Immature natural killer cell (primary cell): ENCODE results near the gene AMFR. TPM values are rescaled to one million over a fixed set of nuclear protein-coding genes. Genes with fewer than 3 reads are reported as not detected.

Experiments used
- DNase-seq, 3 donors: peaks; one replicate each; pipeline ENCODE4 v3.0.0; 2022; ENCODE audit warnings: mixed read lengths in 1 of 3
- H3K27ac Mint-ChIP-seq, 6 donors: one replicate each; pipeline ENCODE4 v1.8.0; 2020; ENCODE audit warnings: mixed read lengths in 6 of 6, mild to moderate bottlenecking in 5 of 6, inconsistent platforms in 4 of 6, moderate library complexity in 3 of 6
- H3K27me3 Mint-ChIP-seq, 3 donors: one replicate each; pipeline ENCODE4 v1.8.0; 2020 to 2021; ENCODE audit warnings: low read depth in 3 of 3, mild to moderate bottlenecking in 3 of 3, mixed read lengths in 3 of 3, moderate library complexity in 3 of 3, inconsistent platforms in 1 of 3
- H3K36me3 Mint-ChIP-seq, 3 donors: one replicate each; pipeline ENCODE4 v1.8.0; 2020; ENCODE audit warnings: mixed read lengths in 3 of 3, inconsistent platforms in 2 of 3, mild to moderate bottlenecking in 2 of 3
- H3K4me1 Mint-ChIP-seq, 2 donors: one replicate each; pipeline ENCODE4 v1.8.0; 2020; ENCODE audit warnings: inconsistent platforms in 2 of 2, mild to moderate bottlenecking in 2 of 2, mixed read lengths in 2 of 2, moderate library complexity in 1 of 2
- H3K4me3 Mint-ChIP-seq, 5 donors: one replicate each; pipeline ENCODE4 v1.8.0; 2020; ENCODE audit warnings: mild to moderate bottlenecking in 5 of 5, mixed read lengths in 5 of 5, inconsistent platforms in 3 of 5, moderate library complexity in 3 of 5
- H3K9me3 Mint-ChIP-seq, 6 donors: one replicate each; pipeline ENCODE4 v1.8.0; 2020; ENCODE audit warnings: mild to moderate bottlenecking in 6 of 6, mixed read lengths in 6 of 6, inconsistent platforms in 4 of 6, moderate library complexity in 3 of 6
- polyA plus RNA-seq, 3 donors: library from polyadenylated mRNA; unstranded; fragments of 300-500 nt; fragmentation: Illumina TruSeq; gene quantifications; one replicate each; pipeline ENCODE4 v1.2.3, GENCODE V29; 2021

AMFR gene
- polyA plus RNA-seq, 3 donors from 2014 or later: 17.8 to 63.3 (median 40.3) TPM

DNA sequence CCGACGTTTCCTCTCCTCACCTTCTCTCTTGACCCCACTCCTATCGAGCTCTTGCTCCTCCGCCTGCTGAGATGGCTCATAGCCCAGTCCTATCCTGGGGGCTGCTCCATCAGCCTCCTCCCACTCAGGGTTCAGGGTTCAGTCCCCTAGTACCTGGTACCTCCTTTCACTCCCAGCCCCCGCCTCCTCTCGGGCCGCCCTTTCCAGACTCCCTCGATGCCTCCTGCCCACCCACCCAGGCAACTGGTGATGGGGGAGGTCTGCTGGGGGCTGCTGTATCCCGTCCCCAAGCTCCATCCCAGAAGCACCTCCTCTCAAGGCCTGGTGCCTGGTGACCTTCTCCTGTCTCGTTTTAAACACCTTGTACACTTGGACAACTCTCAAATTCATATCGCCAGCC lies 93.9 kb downstream of the AMFR start:
- no peak overlapping the region for H3K27ac Mint-ChIP-seq
- no peaks in the 10 kb centered on the region for H3K9me3 Mint-ChIP-seq

DNA sequence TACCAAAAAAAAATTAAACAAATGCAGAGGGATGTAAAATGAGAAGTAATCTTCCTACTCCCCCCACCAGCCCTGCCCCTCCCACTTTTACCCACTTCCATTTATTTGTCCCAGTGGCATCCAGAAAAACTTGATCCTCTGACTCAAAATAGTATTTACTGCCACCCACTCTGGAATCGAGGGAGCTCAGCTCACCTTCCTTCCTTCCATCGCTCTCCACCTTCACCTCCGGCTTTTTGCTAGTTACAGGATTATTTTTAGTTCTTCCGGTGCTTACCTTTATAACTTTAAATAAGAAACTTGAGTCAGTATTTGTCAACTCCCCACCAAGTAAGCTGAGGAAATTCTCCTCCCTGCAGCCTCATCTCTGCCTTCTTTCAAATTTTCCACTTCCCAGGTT lies 94.9 kb downstream of the AMFR start:
- Mint-ChIP-seq H3K4me3 (no peak overlapping the region), H3K27ac (peak overlapping the region in 1 of 6 donors; percentile 1), H3K9me3 (no peaks in the 10 kb centered on the region), H3K27me3 (peaks cover 0 to 2% (median 2%) of the 10 kb centered on the region in 3 donors), H3K4me1 (no peaks in the 10 kb centered on the region), H3K36me3 (no peaks in the 10 kb centered on the region)
- no peak for DNase-seq

More for the DNA sequence above, 93.9 kb downstream of the AMFR start:
- Mint-ChIP-seq H3K27me3 (peaks cover 0 to 2% (median 0%) of the 10 kb centered on the region in 3 donors), H3K4me1 (no peaks in the 10 kb centered on the region), H3K4me3 (no peak overlapping the region), H3K36me3 (no peaks in the 10 kb centered on the region)
- no peak for DNase-seq

DNA sequence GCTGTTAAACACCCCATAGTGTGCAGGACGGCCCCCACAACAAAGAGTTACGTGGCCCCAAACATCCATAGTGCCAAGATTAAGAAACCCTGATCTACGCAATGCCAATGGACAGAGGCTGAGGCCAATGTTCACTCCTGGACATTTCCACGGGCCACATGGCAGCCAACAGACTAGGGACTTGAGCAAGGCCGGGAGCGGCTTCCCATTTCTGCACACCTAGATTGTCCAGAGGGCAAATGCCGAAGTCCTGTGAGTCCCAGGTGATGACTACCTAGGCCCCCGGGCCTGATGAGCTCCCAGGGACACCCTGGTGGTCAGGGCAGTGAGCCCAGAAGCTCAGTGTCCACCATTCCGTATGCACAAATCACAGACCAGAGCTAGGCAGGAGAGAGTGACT lies 95.5 kb downstream of the AMFR start:
- H3K4me1 Mint-ChIP-seq: no peaks in the 10 kb centered on the region
- no peaks in the 10 kb centered on the region for H3K9me3 Mint-ChIP-seq
- no peak overlapping the region for H3K27ac Mint-ChIP-seq

GRCh38 chr16:56328276-56329022 lies 96.9 kb downstream of the AMFR start:
- H3K9me3 Mint-ChIP-seq: no peaks in the 10 kb centered on the region
- H3K36me3 Mint-ChIP-seq: no peaks in the 10 kb centered on the region
- DNase-seq: no peak
- no peak overlapping the region for H3K4me3 Mint-ChIP-seq
- peaks cover 0 to 2% (median 0%) of the 10 kb centered on the region in 3 donors for H3K27me3 Mint-ChIP-seq
- no peaks in the 10 kb centered on the region for H3K4me1 Mint-ChIP-seq
- H3K27ac Mint-ChIP-seq: no peak overlapping the region

More for the DNA sequence above, 95.5 kb downstream of the AMFR start:
- H3K36me3 Mint-ChIP-seq: no peaks in the 10 kb centered on the region
- no peak overlapping the region for H3K4me3 Mint-ChIP-seq
- DNase-seq: no peak
- H3K27me3 Mint-ChIP-seq: peaks cover 0 to 2% (median 2%) of the 10 kb centered on the region in 3 donors

GRCh38 chr16:56327929-56328258 lies 97.5 kb downstream of the AMFR start:
- Mint-ChIP-seq H3K27ac (no peak overlapping the region), H3K27me3 (peaks cover 0 to 2% (median 0%) of the 10 kb centered on the region in 3 donors), H3K4me1 (no peaks in the 10 kb centered on the region), H3K36me3 (no peaks in the 10 kb centered on the region), H3K4me3 (no peak overlapping the region), H3K9me3 (no peaks in the 10 kb centered on the region)
- DNase-seq: no peak

GRCh38 chr16:56327071-56327928 lies 98.0 kb downstream of the AMFR start:
- no peak for DNase-seq
- no peaks in the 10 kb centered on the region for H3K36me3 Mint-ChIP-seq
- H3K4me1 Mint-ChIP-seq: no peaks in the 10 kb centered on the region
- no peak overlapping the region for H3K4me3 Mint-ChIP-seq
- no peaks in the 10 kb centered on the region for H3K9me3 Mint-ChIP-seq
- H3K27me3 Mint-ChIP-seq: peaks cover 0 to 2% (median 0%) of the 10 kb centered on the region in 3 donors
- H3K27ac Mint-ChIP-seq: no peak overlapping the region

GRCh38 chr16:56325956-56326355 lies 99.4 kb downstream of the AMFR start:
- DNase-seq: no peak
- Mint-ChIP-seq H3K27me3 (peaks cover 0 to 2% (median 0%) of the 10 kb centered on the region in 3 donors), H3K9me3 (no peaks in the 10 kb centered on the region), H3K4me1 (no peaks in the 10 kb centered on the region), H3K27ac (no peak overlapping the region), H3K36me3 (no peaks in the 10 kb centered on the region), H3K4me3 (no peak overlapping the region)

DNA sequence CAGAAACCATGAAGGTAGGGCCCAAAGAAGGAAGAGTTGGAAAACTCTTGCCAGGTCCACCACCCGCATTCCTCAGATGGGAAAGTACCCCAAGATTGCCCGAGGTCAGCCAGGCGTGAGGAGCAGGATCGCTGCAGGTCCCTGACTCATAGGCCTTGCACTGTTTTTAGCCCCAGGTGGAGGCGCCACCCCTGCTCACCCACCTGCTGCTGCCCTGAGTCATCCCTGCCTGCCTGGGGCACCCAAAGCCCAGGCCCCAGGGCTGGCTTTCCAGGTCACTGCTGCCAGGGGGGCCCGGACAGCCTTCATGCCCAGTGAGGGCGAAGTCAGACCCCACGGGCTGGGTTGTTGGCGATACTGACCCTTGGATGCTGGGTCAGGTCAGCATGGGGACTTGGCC lies 100.9 kb downstream of the AMFR start:
- Mint-ChIP-seq H3K4me3 (no peak overlapping the region), H3K27me3 (peaks cover 0 to 2% (median 0%) of the 10 kb centered on the region in 3 donors), H3K27ac (no peak overlapping the region), H3K36me3 (no peaks in the 10 kb centered on the region), H3K9me3 (no peaks in the 10 kb centered on the region), H3K4me1 (no peaks in the 10 kb centered on the region)
- DNase-seq: no peak

GRCh38 chr16:56321571-56321970 lies 103.8 kb downstream of the AMFR start:
- DNase-seq: no peak
- no peak overlapping the region for H3K4me3 Mint-ChIP-seq
- no peak overlapping the region for H3K27ac Mint-ChIP-seq
- no peaks in the 10 kb centered on the region for H3K9me3 Mint-ChIP-seq
- H3K4me1 Mint-ChIP-seq: peaks cover 6 to 9% of the 10 kb centered on the region in 2 donors
- H3K27me3 Mint-ChIP-seq: peaks cover 0 to 5% (median 2%) of the 10 kb centered on the region in 3 donors
- H3K36me3 Mint-ChIP-seq: no peaks in the 10 kb centered on the region

DNA sequence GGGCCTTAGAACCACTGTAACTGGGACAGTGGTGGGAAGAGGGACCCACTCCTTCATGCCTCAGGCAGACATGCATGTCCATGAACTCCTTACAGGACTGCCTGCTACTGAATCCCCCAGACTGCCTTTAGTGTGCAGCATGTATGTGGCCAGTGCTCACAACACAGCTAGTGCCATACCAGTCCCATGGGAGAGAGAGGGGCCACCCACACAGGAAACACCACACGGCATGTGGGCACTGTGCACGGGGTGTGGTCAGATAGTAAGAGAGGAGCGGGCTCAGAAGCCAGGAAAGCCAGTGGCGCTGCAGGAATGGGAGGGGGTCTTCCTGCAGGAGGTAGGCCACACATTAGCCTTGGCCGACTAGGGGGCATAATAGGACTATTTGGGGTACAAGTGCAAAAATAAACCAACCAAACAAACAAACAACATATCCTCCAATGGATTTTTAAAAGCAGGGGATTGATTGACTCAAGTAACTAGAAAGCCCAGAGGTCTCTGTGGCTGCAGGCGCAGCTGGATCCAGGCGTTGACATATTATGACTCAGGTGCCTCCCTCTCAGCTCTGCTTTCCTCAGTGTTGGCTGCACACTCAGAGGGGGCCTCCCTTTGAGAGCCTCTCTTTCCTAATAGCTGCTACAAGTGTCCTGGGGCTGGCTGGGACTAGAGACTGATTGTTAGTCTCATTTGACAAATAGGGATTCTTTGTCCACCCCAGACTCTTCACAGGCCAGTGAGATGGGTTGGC lies 104.4 kb downstream of the AMFR start:
- no peaks in the 10 kb centered on the region for H3K36me3 Mint-ChIP-seq
- H3K27ac Mint-ChIP-seq: no peak overlapping the region
- DNase-seq: no peak
- peaks cover 0 to 5% (median 3%) of the 10 kb centered on the region in 3 donors for H3K27me3 Mint-ChIP-seq
- peaks cover 6 to 9% of the 10 kb centered on the region in 2 donors for H3K4me1 Mint-ChIP-seq
- no peak overlapping the region for H3K4me3 Mint-ChIP-seq
- no peaks in the 10 kb centered on the region for H3K9me3 Mint-ChIP-seq

GRCh38 chr16:56320056-56320455 lies 105.3 kb downstream of the AMFR start:
- no peak for DNase-seq
- no peaks in the 10 kb centered on the region for H3K36me3 Mint-ChIP-seq
- H3K27ac Mint-ChIP-seq: no peak overlapping the region
- H3K27me3 Mint-ChIP-seq: peaks cover 0 to 5% (median 2%) of the 10 kb centered on the region in 3 donors
- peaks cover 6 to 9% of the 10 kb centered on the region in 2 donors for H3K4me1 Mint-ChIP-seq
- no peak overlapping the region for H3K4me3 Mint-ChIP-seq
- no peaks in the 10 kb centered on the region for H3K9me3 Mint-ChIP-seq

DNA sequence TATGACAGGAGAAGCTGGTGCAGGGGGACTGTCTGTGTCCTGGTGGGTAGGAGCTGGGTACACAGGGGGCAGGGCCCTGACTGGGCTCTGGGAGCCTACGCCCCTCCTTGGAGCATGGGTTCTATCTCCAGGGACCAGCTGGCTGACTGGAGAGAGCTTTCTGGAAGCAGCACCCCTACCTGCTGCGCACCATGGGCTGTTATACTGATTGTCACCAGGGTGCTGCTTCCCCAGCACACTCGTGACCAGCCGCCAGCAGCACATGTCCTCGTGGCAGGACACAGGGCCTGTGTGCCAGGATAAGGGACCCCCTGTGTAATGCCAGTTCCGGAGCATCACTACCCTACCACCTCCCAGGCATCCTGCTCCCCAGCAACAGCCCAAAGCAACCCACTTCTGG lies 106.0 kb downstream of the AMFR start:
- Mint-ChIP-seq H3K36me3 (no peaks in the 10 kb centered on the region), H3K27ac (no peak overlapping the region), H3K4me3 (no peak overlapping the region), H3K4me1 (peaks cover 6 to 9% of the 10 kb centered on the region in 2 donors), H3K27me3 (peaks cover 0 to 5% (median 2%) of the 10 kb centered on the region in 3 donors), H3K9me3 (no peaks in the 10 kb centered on the region)
- DNase-seq: no peak

GRCh38 chr16:56318827-56319140 lies 106.6 kb downstream of the AMFR start:
- DNase-seq: no peak
- peaks cover 6 to 9% of the 10 kb centered on the region in 2 donors for H3K4me1 Mint-ChIP-seq
- no peaks in the 10 kb centered on the region for H3K36me3 Mint-ChIP-seq
- H3K27me3 Mint-ChIP-seq: peaks cover 0 to 5% (median 2%) of the 10 kb centered on the region in 3 donors
- no peak overlapping the region for H3K27ac Mint-ChIP-seq
- no peaks in the 10 kb centered on the region for H3K9me3 Mint-ChIP-seq
- no peak overlapping the region for H3K4me3 Mint-ChIP-seq
